Vagina (tissue), 2 donors: ENCODE measurements around the gene RC3H2.

Experiments used
- CTCF ChIP-seq, 3 experiments: fragments of 450-650 bp in 2 of 3; fragments of 200-600 bp in 1 of 3; sonication (generic) in 1 of 3; IDR thresholded peaks; one replicate each; pipeline ENCODE4 v1.5.1; 2017 to 2019; ENCODE audit warnings: antibody characterized with exemption in 3 of 3, mild to moderate bottlenecking in 2 of 3, moderate library complexity in 2 of 3
- POLR2A ChIP-seq, 2 donors: fragments of 450-650 bp; IDR thresholded peaks; one replicate each; pipeline ENCODE4 v1.6.1; 2017; ENCODE audit warnings: antibody characterized with exemption in 2 of 2, mild to moderate bottlenecking in 2 of 2, moderate library complexity in 2 of 2
- POLR2AphosphoS5 ChIP-seq, 2 donors: sonication (generic); formaldehyde crosslinking; IDR thresholded peaks; one replicate each; pipeline ENCODE4 v1.9.0; 2017; ENCODE audit warnings: antibody characterized with exemption in 2 of 2, mild to moderate bottlenecking in 2 of 2, low read depth in 1 of 2; ENCODE audit not compliant: insufficient read depth in 1 of 2

- TF ChIP-seq CTCF (IDR thresholded peaks at IDR 0.05) (no peak), POLR2AphosphoS5 (IDR thresholded peaks at IDR 0.05; ENCODE audit: insufficient read depth in 1 of 2, low read depth in 1 of 2) (no peak), POLR2A (IDR thresholded peaks at IDR 0.05) (no peak)
These were observed 25.5 kb upstream of the RC3H2 start for GRCh38 chr9:122930541-122931225.
